Mononuclear cell (primary cell): ENCODE measurements around the gene RFX8. TPM values are rescaled to one million over a fixed set of nuclear protein-coding genes. Genes with fewer than 3 reads are reported as not detected.
"Not testable (repeated sequence)": the region's sequence is repeated elsewhere in the genome, so short reads cannot be mapped to it uniquely, and the experiment has no call there.

Experiments used
- H3K27me3 ChIP-seq: 2 replicates; pipeline ENCODE4 v1.6.0; 2011; ENCODE audit warnings: low read length, control low read depth; ENCODE audit not compliant: insufficient read depth
- H3K4me1 ChIP-seq: 2 replicates; pipeline ENCODE4 v1.5.1; 2011; ENCODE audit warnings: mild to moderate bottlenecking, low read length, control low read depth; ENCODE audit not compliant: insufficient read depth
- H3K4me3 ChIP-seq: 2 replicates; pipeline ENCODE4 v1.5.1; 2011; ENCODE audit warnings: mild to moderate bottlenecking, low read length, moderate library complexity
- H3K9me3 ChIP-seq: 2 replicates; pipeline ENCODE4 v1.5.1; 2011; ENCODE audit warnings: low read depth, mild to moderate bottlenecking, control low read depth, low read length
- total RNA-seq: library from RNA; depleted of rRNA; stranded (reverse); fragments of >200 nt; gene quantifications from one replicate; pipeline ENCODE4 v1.2.3, GENCODE V29; 2012

RFX8 gene
- total RNA-seq, 1 donor = 0.21 TPM

- H3K4me1 ChIP-seq = no peaks in the 10 kb centered on the region
- H3K4me3 ChIP-seq = no peak overlapping the region
- no peaks in the 10 kb centered on the region for H3K27me3 ChIP-seq
- no peaks in the 10 kb centered on the region for H3K9me3 ChIP-seq
Measured at GRCh38 chr2:101355401-101356054, 119.4 kb downstream of the RFX8 start.

DNA sequence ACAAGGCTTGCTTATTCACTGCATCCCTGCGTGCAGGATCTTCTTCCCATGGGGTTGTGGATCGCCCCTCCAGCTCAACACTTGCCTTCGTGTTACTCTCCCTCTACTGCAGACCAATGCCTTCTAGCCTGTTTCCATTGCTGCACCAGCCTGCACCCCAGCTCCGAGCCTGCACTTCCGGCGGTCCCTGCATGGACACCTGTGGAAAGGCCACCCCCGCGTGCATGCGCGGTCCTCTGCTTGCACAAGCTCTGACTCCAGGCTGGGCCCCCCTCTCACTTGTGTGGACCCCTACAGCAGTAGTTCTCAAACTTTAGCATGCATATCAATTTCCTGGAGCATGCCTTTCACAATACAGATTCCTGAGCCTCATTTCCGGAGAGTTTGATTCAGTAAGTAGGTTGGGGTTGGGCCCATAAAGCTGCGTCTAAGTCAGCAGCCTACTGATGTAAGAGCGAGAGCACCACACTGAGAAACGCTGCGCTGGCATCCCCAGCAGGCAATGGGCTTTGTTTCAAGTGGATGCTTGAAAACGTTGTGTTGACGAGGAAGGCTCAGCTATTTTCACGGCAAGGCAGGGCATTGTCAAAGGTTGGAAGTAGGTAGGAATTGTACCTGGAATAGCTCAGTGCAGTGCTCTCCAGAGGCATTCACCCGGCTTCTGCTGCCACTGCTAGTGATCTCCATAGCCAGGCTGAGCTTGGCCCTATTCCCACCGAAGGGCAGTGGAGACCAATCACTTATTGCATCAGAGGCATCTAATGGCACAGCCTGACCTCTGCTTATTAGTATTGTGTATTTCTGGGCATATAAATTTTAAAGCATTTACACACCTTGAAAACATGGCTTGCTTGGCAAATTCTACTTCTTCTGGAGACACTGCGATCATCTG, 120.2 kb downstream of the RFX8 start:
- no peak overlapping the region for H3K4me3 ChIP-seq
- H3K27me3 ChIP-seq = no peaks in the 10 kb centered on the region
- no peaks in the 10 kb centered on the region for H3K9me3 ChIP-seq
- no peaks in the 10 kb centered on the region for H3K4me1 ChIP-seq

- not testable (repeated sequence) for H3K4me1 ChIP-seq, H3K9me3 ChIP-seq, H3K4me3 ChIP-seq, H3K27me3 ChIP-seq
Measured at GRCh38 chr2:101352631-101353030, 122.3 kb downstream of the RFX8 start.

DNA sequence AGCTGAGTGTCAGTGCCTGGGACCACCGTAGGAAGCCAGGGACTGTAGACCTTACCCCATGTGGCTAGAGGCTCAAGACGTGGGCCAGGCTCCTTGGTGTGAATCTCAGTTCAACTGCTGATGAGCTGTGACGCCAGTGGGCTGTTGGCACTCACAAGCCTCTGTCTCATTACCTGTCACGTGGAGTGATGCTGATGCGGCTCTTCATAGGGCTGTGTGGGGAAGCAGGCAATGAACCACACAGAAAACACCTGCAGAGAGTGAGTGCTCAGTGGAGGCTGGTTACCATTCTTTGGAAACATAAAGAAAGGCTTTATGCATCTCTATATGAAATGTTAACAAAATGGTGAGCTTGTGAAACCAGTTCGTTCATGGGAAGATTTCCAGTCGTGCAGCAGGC, 123.7 kb downstream of the RFX8 start:
- Histone ChIP-seq H3K4me3 (no peak overlapping the region), H3K4me1 (no peaks in the 10 kb centered on the region), H3K27me3 (no peaks in the 10 kb centered on the region), H3K9me3 (no peaks in the 10 kb centered on the region)

GRCh38 chr2:101349893-101350662, 124.8 kb downstream of the RFX8 start:
- Histone ChIP-seq H3K9me3 (no peaks in the 10 kb centered on the region), H3K27me3 (no peaks in the 10 kb centered on the region), H3K4me3 (no peak overlapping the region), H3K4me1 (no peaks in the 10 kb centered on the region)

DNA sequence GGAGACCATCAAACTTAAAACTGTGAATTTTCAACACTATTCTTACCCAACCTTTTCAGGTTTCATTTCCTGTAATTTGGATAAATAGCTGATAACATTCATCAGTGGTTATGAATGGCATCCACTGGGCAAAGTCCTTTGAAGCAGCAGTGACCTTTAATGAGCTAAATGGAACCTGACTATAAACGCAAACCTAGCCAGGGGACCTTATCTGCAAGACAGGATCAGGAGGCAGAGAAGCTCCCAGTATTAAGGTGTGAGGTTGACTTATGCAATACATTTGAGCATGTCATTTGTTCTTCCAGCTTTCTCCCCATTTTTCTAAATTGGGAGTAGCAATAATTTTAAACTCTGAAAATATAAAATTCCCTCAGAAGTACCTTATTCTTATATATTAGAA, 126.0 kb downstream of the RFX8 start:
- Histone ChIP-seq H3K4me1 (no peaks in the 10 kb centered on the region), H3K4me3 (no peak overlapping the region), H3K27me3 (no peaks in the 10 kb centered on the region), H3K9me3 (no peaks in the 10 kb centered on the region)

Other genes with a start within 250 kb of the RFX8 start
- gene CNOT11, start 222.2 kb downstream of the RFX8 start, total RNA-seq = 53.5 TPM
- gene RNF149, start 166.4 kb downstream of the RFX8 start, total RNA-seq = 184 TPM
- not detected for gene CREG2, start 87.6 kb downstream of the RFX8 start, total RNA-seq
- 58.8 TPM for gene MAP4K4, start 222.6 kb upstream of the RFX8 start, total RNA-seq